Trophoblast cell (in vitro differentiated cells and primary cell): ENCODE data around the gene DPT.

ENCODE experiments used
- DNase-seq, 2 donors: peaks; one replicate each; pipeline ENCODE4 v3.0.0-alpha.2; 2016
- H2AFZ ChIP-seq: 2 replicates; pipeline ENCODE4 v1.6.1; 2013; ENCODE audit warnings: low read length, moderate library complexity, mild to moderate bottlenecking; ENCODE audit not compliant: insufficient read depth, poor library complexity
- H2AK5ac ChIP-seq: 2 replicates; pipeline ENCODE4 v1.6.1; 2013; ENCODE audit warnings: mild to moderate bottlenecking, low read length
- H2BK120ac ChIP-seq: 2 replicates; pipeline ENCODE4 v1.6.1; 2013; ENCODE audit warnings: low read length, mild to moderate bottlenecking, moderate library complexity; ENCODE audit not compliant: insufficient read depth, poor library complexity
- H2BK12ac ChIP-seq: 2 replicates; pipeline ENCODE4 v1.6.1; 2013; ENCODE audit warnings: mild to moderate bottlenecking, low read length, moderate library complexity
- H2BK5ac ChIP-seq: 2 replicates; pipeline ENCODE4 v1.6.1; 2013; ENCODE audit warnings: low read length, low read depth, moderate library complexity, mild to moderate bottlenecking; ENCODE audit not compliant: poor library complexity
- H3K14ac ChIP-seq: 2 replicates; pipeline ENCODE4 v1.6.1; 2013; ENCODE audit warnings: mild to moderate bottlenecking, low read length
- H3K18ac ChIP-seq: 2 replicates; pipeline ENCODE4 v1.6.1; 2013; ENCODE audit warnings: mild to moderate bottlenecking, low read length
- H3K23ac ChIP-seq: 2 replicates; pipeline ENCODE4 v1.6.1; 2013; ENCODE audit warnings: low read length
- H3K27ac ChIP-seq: 2 replicates; pipeline ENCODE4 v1.5.1; 2013; ENCODE audit warnings: low read depth, mild to moderate bottlenecking, inconsistent platforms, low read length, moderate library complexity
- H3K27me3 ChIP-seq: 2 replicates; pipeline ENCODE4 v1.6.1; 2013; ENCODE audit warnings: inconsistent platforms, mild to moderate bottlenecking, low read length, moderate library complexity; ENCODE audit not compliant: insufficient read depth
- H3K36me3 ChIP-seq, 2 experiments: 1 replicate in 1 of 2; 2 replicates in 1 of 2; pipeline ENCODE4 v1.6.1; 2013; ENCODE audit warnings: low read length in 2 of 2, mild to moderate bottlenecking in 2 of 2, moderate library complexity in 1 of 2; ENCODE audit not compliant: insufficient read depth in 2 of 2, control insufficient read depth in 1 of 2
- H3K4ac ChIP-seq: 2 replicates; pipeline ENCODE4 v1.6.1; 2013; ENCODE audit warnings: low read depth, mild to moderate bottlenecking, low read length, moderate library complexity
- H3K4me1 ChIP-seq, 2 experiments: 1 replicate in 1 of 2; 2 replicates in 1 of 2; pipeline ENCODE4 v1.6.1; 2013; ENCODE audit warnings: low read length in 2 of 2, mild to moderate bottlenecking in 2 of 2, moderate library complexity in 1 of 2; ENCODE audit not compliant: insufficient read depth in 2 of 2, control insufficient read depth in 1 of 2
- H3K4me2 ChIP-seq: 2 replicates; pipeline ENCODE4 v1.6.1; 2013; ENCODE audit warnings: inconsistent platforms, mild to moderate bottlenecking, low read length, moderate library complexity
- H3K4me3 ChIP-seq: 2 replicates; pipeline ENCODE4 v1.5.1; 2013; ENCODE audit warnings: mild to moderate bottlenecking, low read depth, low read length, inconsistent platforms
- H3K79me1 ChIP-seq: one replicate; pipeline ENCODE4 v1.6.1; 2013; ENCODE audit warnings: low read length
- H3K79me2 ChIP-seq: 2 replicates; pipeline ENCODE4 v1.6.1; 2013; ENCODE audit warnings: low read length, mild to moderate bottlenecking; ENCODE audit not compliant: control insufficient read depth, insufficient read depth, poor library complexity
- H3K9ac ChIP-seq: 2 replicates; pipeline ENCODE4 v1.6.1; 2013; ENCODE audit warnings: mild to moderate bottlenecking, low read length
- H3K9me3 ChIP-seq: 2 replicates; pipeline ENCODE4 v1.6.1; 2013; ENCODE audit warnings: low read depth, mild to moderate bottlenecking, control low read depth, inconsistent platforms, low read length; ENCODE audit not compliant: insufficient read depth
- H4K12ac ChIP-seq: 2 replicates; pipeline ENCODE4 v1.6.1; 2013; ENCODE audit warnings: low read depth, mild to moderate bottlenecking, low read length, moderate library complexity
- H4K8ac ChIP-seq: 2 replicates; pipeline ENCODE4 v1.6.1; 2013; ENCODE audit warnings: low read depth, mild to moderate bottlenecking, low read length, moderate library complexity
- H4K91ac ChIP-seq: one replicate; pipeline ENCODE4 v1.6.1; 2013; ENCODE audit warnings: low read depth, mild to moderate bottlenecking, low read length, moderate library complexity
- WGBS: extraction: QIAGEN DNeasy Blood & Tissue Kit; methylation state at CpG from one replicate; pipeline ENCODE4 v1.1.7; 2013; ENCODE audit warnings: missing lambda C conversion rate; ENCODE audit not compliant: insufficient read length, insufficient coverage; ENCODE audit errors: extremely low coverage; 5-methylcytosine and 5-hydroxymethylcytosine counted together

The DPT gene

GRCh38 chr1:168763031-168763430 is 34.0 kb upstream of the DPT start:
- Histone ChIP-seq H3K23ac (no peak overlapping the region), H4K91ac (peak overlapping the region; percentile 22), H3K4me1 (peaks cover 0 to 5% of the 10 kb centered on the region in 2 experiments), H3K79me2 (no peaks in the 10 kb centered on the region), H2BK5ac (no peak overlapping the region), H3K27ac (no peak overlapping the region), H3K4me2 (no peak overlapping the region), H3K4ac (no peak overlapping the region), H3K14ac (no peak overlapping the region), H4K12ac (peak overlapping the region; percentile 49), H3K79me1 (peaks cover 7% of the 10 kb centered on the region), H3K9me3 (no peaks in the 10 kb centered on the region), H2AFZ (no peak overlapping the region), H4K8ac (no peak overlapping the region), H2BK120ac (no peak overlapping the region), H3K4me3 (no peak overlapping the region), H3K27me3 (no peaks in the 10 kb centered on the region), H3K18ac (no peak overlapping the region), H3K36me3 (no peaks in the 10 kb centered on the region), H2AK5ac (no peak overlapping the region), H2BK12ac (peak overlapping the region; percentile 62), H3K9ac (no peak overlapping the region)
- no peak for DNase-seq
- WGBS: no CpG with 5 or more reads among the region's 3 CpGs

DNA sequence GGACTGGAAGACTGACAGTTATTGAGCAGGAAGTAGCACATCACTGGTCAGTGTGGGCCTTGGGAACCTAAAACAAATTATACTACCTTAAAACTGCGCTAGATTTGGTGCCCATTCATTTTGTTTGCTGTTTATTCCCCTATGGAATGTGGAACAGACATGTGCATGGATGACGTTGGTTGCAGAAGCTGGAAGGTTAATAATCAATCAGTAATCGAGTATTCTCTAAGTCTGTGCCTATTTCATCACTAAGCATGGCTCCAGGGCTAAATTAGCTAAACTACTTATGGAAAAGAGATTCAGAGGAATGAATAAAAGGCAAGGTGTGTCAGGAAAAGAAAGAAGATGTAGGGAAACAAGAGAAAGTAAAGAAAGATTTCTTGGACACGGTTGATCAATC is 33.5 kb upstream of the DPT start:
- H3K18ac ChIP-seq: no peak overlapping the region
- H3K4ac ChIP-seq: no peak overlapping the region
- H3K14ac ChIP-seq: no peak overlapping the region
- no CpG with 5 or more reads among the region's 4 CpGs for WGBS
- no peak overlapping the region for H3K9ac ChIP-seq
- no peak overlapping the region for H2AFZ ChIP-seq
- no peak overlapping the region for H4K8ac ChIP-seq
- no peak overlapping the region for H3K4me3 ChIP-seq
- H3K4me1 ChIP-seq: peaks cover 0 to 3% of the 10 kb centered on the region in 2 experiments
- no peak overlapping the region for H3K23ac ChIP-seq
- H2BK120ac ChIP-seq: no peak overlapping the region
- no peak overlapping the region for H3K27ac ChIP-seq
- H3K79me2 ChIP-seq: no peaks in the 10 kb centered on the region
- H3K9me3 ChIP-seq: no peaks in the 10 kb centered on the region
- H2BK12ac ChIP-seq: no peak overlapping the region
- H3K79me1 ChIP-seq: peaks cover 7% of the 10 kb centered on the region
- no peak overlapping the region for H4K91ac ChIP-seq
- H2BK5ac ChIP-seq: no peak overlapping the region
- H3K4me2 ChIP-seq: no peak overlapping the region
- H3K27me3 ChIP-seq: no peaks in the 10 kb centered on the region
- no peak for DNase-seq
- H3K36me3 ChIP-seq: no peaks in the 10 kb centered on the region
- no peak overlapping the region for H4K12ac ChIP-seq
- no peak overlapping the region for H2AK5ac ChIP-seq

DNA sequence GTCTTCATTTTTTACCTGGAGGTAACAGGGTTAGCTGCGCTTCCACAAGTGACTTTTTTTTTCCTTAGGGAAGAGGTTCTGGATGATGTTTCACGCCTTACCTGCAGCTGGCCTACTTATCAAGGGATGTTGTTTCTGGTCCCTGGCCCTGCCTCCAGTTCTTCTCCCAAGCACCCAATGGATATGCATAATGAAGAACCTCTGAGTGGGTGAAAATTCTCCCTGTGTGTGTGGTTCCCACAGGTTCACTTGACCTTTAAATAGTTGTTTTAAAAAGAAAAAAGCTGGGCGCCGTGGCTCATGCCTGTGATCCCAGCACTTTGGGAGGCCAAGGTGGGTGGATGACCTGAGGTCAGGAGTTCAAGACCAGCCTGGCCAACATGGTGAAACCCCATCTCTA is 31.8 kb upstream of the DPT start:
- H2BK120ac ChIP-seq: no peak overlapping the region
- no peak overlapping the region for H2BK12ac ChIP-seq
- H3K79me1 ChIP-seq: peaks cover 11% of the 10 kb centered on the region
- H3K27me3 ChIP-seq: no peaks in the 10 kb centered on the region
- H3K4me3 ChIP-seq: no peak overlapping the region
- WGBS: no CpG with 5 or more reads among the region's 4 CpGs
- no peak overlapping the region for H3K9ac ChIP-seq
- no peak overlapping the region for H3K27ac ChIP-seq
- no peak overlapping the region for H3K14ac ChIP-seq
- H4K8ac ChIP-seq: no peak overlapping the region
- no peak for DNase-seq
- no peaks in the 10 kb centered on the region for H3K79me2 ChIP-seq
- H2AK5ac ChIP-seq: no peak overlapping the region
- H3K9me3 ChIP-seq: no peaks in the 10 kb centered on the region
- no peak overlapping the region for H3K4ac ChIP-seq
- H3K4me1 ChIP-seq: peaks cover 6 to 11% of the 10 kb centered on the region in 2 experiments
- no peak overlapping the region for H3K18ac ChIP-seq
- no peak overlapping the region for H4K91ac ChIP-seq
- H2AFZ ChIP-seq: no peak overlapping the region
- no peak overlapping the region for H2BK5ac ChIP-seq
- H4K12ac ChIP-seq: no peak overlapping the region
- H3K4me2 ChIP-seq: no peak overlapping the region
- H3K23ac ChIP-seq: no peak overlapping the region
- no peaks in the 10 kb centered on the region for H3K36me3 ChIP-seq

DNA sequence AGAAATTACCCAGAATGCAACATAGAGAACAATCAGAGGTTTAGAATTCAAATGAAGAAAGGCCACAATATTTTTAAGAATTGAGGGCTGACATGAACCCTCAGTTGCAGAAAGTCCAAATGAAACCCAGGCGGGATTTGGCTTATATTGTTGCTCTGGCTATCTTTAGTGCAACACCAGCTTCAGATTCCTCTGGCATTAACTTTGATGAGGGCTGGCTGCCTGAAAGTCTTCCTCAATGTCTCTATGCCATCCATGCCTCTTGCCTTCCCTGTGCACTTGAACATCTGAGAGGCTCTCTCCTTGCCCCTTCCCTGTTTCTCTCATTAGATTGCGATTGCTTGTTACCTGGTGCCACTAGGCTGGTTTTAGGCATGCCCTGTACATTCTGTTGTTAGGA is 31.2 kb upstream of the DPT start:
- Histone ChIP-seq H4K91ac (no peak overlapping the region), H3K4me2 (no peak overlapping the region), H3K4me3 (no peak overlapping the region), H2AK5ac (no peak overlapping the region), H3K27me3 (no peaks in the 10 kb centered on the region), H4K12ac (no peak overlapping the region), H3K36me3 (no peaks in the 10 kb centered on the region), H3K18ac (peak overlapping the region; percentile 23), H3K9ac (no peak overlapping the region), H3K9me3 (no peaks in the 10 kb centered on the region), H3K4me1 (peaks cover 7 to 13% of the 10 kb centered on the region in 2 experiments), H3K23ac (no peak overlapping the region), H2BK12ac (peak overlapping the region; percentile 89), H3K79me1 (peaks cover 15% of the 10 kb centered on the region), H3K79me2 (no peaks in the 10 kb centered on the region), H2BK120ac (no peak overlapping the region), H2BK5ac (no peak overlapping the region), H2AFZ (no peak overlapping the region), H4K8ac (peak overlapping the region; percentile 17), H3K27ac (no peak overlapping the region), H3K14ac (no peak overlapping the region), H3K4ac (no peak overlapping the region)
- DNase-seq: no peak
- no CpG with 5 or more reads among the region's 2 CpGs for WGBS
